ENCODE data around the gene FARP2.

DNA sequence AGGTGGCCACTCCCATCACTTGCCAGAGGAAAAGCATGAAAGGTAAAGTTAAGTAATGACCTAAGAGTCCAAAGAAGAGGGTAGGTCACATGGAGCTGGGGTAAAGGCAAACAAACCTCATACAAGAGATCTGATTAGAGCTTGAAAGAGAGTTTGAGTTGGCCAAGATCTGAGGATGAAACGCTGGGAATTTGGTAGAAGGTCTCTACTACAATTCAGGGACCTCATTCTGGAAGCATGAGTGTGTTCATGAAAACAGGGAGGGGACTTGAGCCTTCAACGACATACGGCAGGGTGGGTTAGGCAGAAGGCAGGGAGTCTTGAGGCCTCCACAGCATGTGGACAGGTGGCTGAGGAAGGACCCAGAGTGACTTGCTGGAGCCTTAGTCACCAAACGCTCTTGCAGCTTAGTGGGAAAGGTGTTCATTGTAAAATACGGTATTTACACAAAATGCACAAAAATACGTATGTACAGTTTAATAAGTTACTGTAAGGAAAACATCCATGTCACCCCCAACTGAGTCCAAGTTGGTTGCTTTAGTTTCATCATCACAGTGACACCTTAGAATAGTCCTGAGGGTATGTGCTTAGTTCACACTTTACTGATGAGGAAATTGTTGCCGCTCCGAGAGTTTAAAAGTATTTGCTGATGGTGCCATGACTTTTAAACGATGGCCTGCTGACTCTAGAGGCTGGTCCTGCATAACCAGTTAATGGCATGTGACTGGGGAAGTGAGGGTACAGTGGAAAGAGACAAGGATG lies 5.0 kb upstream of the FARP2 start:
- no peak for TF ChIP-seq EZH2phosphoT487 (IDR thresholded peaks at IDR 0.05; ENCODE audit: borderline replicate concordance, low read length)
- TF ChIP-seq, protein P1, sequence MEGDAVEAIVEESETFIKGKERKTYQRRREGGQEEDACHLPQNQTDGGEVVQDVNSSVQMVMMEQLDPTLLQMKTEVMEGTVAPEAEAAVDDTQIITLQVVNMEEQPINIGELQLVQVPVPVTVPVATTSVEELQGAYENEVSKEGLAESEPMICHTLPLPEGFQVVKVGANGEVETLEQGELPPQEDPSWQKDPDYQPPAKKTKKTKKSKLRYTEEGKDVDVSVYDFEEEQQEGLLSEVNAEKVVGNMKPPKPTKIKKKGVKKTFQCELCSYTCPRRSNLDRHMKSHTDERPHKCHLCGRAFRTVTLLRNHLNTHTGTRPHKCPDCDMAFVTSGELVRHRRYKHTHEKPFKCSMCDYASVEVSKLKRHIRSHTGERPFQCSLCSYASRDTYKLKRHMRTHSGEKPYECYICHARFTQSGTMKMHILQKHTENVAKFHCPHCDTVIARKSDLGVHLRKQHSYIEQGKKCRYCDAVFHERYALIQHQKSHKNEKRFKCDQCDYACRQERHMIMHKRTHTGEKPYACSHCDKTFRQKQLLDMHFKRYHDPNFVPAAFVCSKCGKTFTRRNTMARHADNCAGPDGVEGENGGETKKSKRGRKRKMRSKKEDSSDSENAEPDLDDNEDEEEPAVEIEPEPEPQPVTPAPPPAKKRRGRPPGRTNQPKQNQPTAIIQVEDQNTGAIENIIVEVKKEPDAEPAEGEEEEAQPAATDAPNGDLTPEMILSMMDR (conservative IDR thresholded peaks at IDR 0.05; ENCODE audit: low read depth, low read length), result no peak

Data from PC-3 (cell line).